Activated CD8-positive, alpha-beta memory T cell treated with anti-CD3 and anti-CD28 coated beads for 24 hours (primary cell): ENCODE data around the gene ZNF587.
"Not testable (repeated sequence)": the region's sequence is repeated elsewhere in the genome, so short reads cannot be mapped to it uniquely, and the experiment has no call there.

Experiments
- DNase-seq: peaks from one replicate; pipeline ENCODE4 v3.0.0-alpha.2; 2020

The ZNF587 gene

GRCh38 chr19:57888107-57888559 is 38.5 kb downstream of the ZNF587 start:
- DNase-seq: no peak

DNA sequence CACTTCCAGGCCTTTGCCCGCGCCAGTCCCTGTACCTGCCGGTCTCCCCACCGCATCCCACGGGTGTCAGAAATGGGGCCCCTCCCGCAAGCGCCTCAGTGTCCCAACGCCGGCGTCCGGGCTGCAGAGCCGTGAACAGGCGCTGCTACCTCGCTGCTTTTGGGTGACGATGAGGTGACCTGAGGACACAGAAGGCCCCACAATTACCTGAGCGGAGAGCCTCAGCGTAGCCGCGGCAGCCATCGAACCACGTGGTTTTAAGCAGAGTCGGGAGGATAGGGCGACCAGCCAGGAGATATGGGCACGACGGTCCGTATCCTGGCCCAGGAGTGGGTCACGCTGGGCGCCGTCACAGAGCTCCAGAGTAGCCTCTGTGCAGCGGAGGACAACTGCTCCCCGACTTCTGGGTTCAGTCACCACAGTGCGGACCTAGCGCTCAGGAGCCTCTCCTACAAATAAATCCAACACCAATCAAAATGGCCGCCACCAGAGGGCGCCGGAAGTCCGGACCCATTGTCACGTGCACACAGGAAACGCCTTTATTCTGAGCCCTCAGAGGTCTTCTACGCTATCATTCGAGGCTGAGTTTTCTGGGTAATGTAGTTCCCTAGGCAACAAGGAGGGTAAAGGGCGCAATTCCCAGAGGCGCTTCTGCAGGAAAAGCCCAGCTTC is 39.0 kb downstream of the ZNF587 start, which contains the start of gene ZNF814:
TSS of gene ZNF814 (minus strand) at position 478 of the 672 bp plus-strand sequence. CDS start at position 243, 235 bp downstream.
- DNase-seq: peak; percentile 91

GRCh38 chr19:57890706-57891105 is 41.0 kb downstream of the ZNF587 start:
- not testable (repeated sequence) for DNase-seq

DNA sequence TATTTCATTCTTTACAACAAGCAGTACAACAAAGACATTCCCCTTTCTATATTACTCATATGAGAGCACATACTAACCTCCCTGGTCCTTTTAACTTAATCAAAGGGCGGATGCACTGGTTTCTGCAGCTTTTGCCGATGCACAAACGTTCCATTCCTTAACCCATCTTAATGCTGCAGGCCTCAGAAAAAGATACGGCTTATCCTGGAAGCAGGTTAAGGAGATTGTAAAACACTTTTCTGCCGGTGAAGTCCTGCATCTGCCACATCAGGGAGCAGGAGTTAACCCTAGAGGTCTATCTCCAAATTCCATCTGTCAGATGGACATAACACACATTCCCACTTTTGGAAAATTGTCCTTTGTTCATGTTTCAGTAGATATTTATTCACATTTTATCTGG is 50.7 kb downstream of the ZNF587 start:
- no peak for DNase-seq

- DNase-seq: no peak
These were observed 54.0 kb downstream of the ZNF587 start for GRCh38 chr19:57903618-57904184.

DNA sequence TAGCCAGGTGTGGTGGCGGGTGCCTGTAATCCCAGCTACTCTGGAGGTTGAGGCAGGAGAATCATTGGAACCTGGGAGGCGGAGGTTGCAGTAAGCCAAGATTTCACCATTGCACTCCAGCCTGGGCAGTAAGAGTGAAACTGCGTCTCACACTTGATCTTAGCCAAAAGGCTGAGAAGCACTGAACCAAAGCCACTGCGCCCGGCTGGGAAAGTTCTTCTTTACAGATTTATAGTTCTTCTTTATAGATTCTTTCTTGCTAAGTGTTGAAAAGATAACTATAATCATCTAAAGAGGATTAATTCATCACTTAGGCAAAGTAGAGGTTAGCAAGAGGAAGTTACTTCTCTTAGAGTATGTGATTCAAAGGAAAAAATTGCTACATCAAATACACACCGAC is 55.6 kb downstream of the ZNF587 start:
- no peak for DNase-seq

GRCh38 chr19:57907394-57907793 is 57.7 kb downstream of the ZNF587 start:
- no peak for DNase-seq

DNA sequence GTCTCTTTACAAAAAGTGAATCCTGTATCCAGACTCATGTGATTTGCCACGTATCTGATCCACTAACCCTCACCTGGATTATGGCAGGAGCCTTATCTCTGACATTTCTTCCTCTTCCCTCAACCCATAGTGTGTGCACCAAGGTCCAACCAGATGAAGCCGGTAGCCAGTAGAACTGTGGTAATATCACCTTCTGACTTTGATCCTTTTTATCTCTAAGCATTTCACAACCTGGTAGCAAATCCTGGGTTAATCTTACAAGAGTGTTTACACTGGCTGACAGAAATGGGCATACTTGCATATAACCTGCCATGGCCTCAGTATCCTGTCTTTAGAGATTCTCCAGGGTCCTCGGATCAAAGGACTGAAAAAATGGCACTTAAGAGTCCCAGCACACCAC is 64.9 kb downstream of the ZNF587 start:
- no peak for DNase-seq
